Measurements from ENCODE around the gene PHLDA2.

Gene PHLDA2

GRCh38 chr11:2888266-2888968 is 40.8 kb downstream of the PHLDA2 start (continued):
- TF ChIP-seq, protein P1, sequence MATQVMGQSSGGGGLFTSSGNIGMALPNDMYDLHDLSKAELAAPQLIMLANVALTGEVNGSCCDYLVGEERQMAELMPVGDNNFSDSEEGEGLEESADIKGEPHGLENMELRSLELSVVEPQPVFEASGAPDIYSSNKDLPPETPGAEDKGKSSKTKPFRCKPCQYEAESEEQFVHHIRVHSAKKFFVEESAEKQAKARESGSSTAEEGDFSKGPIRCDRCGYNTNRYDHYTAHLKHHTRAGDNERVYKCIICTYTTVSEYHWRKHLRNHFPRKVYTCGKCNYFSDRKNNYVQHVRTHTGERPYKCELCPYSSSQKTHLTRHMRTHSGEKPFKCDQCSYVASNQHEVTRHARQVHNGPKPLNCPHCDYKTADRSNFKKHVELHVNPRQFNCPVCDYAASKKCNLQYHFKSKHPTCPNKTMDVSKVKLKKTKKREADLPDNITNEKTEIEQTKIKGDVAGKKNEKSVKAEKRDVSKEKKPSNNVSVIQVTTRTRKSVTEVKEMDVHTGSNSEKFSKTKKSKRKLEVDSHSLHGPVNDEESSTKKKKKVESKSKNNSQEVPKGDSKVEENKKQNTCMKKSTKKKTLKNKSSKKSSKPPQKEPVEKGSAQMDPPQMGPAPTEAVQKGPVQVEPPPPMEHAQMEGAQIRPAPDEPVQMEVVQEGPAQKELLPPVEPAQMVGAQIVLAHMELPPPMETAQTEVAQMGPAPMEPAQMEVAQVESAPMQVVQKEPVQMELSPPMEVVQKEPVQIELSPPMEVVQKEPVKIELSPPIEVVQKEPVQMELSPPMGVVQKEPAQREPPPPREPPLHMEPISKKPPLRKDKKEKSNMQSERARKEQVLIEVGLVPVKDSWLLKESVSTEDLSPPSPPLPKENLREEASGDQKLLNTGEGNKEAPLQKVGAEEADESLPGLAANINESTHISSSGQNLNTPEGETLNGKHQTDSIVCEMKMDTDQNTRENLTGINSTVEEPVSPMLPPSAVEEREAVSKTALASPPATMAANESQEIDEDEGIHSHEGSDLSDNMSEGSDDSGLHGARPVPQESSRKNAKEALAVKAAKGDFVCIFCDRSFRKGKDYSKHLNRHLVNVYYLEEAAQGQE (tag by site-specific recombination; IDR thresholded peaks at IDR 0.05) = no peak
- no peak for TF ChIP-seq ZNF169 (tag by site-specific recombination; IDR thresholded peaks at IDR 0.05)
- TF ChIP-seq ZNF580 (tag by site-specific recombination; IDR thresholded peaks at IDR 0.05) = no peak
- peak; percentile 69; the same call in 1 of the 2 replicates for TF ChIP-seq ZSCAN30 (tag by site-specific recombination; IDR thresholded peaks at IDR 0.05)
- TF ChIP-seq ZNF138 (tag by site-specific recombination; IDR thresholded peaks at IDR 0.05; ENCODE audit: borderline replicate concordance) = no peak
- no peak for TF ChIP-seq MYNN (tag by site-specific recombination; IDR thresholded peaks at IDR 0.05; ENCODE audit: borderline replicate concordance)
- no peak for TF ChIP-seq ZNF624 (tag by site-specific recombination; IDR thresholded peaks at IDR 0.05)
- TF ChIP-seq, protein P2, sequence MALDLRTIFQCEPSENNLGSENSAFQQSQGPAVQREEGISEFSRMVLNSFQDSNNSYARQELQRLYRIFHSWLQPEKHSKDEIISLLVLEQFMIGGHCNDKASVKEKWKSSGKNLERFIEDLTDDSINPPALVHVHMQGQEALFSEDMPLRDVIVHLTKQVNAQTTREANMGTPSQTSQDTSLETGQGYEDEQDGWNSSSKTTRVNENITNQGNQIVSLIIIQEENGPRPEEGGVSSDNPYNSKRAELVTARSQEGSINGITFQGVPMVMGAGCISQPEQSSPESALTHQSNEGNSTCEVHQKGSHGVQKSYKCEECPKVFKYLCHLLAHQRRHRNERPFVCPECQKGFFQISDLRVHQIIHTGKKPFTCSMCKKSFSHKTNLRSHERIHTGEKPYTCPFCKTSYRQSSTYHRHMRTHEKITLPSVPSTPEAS (tag by site-specific recombination; IDR thresholded peaks at IDR 0.05) = no peak
- TF ChIP-seq ZNF521 (tag by site-specific recombination; IDR thresholded peaks at IDR 0.05) = no peak
- TF ChIP-seq, protein P3, sequence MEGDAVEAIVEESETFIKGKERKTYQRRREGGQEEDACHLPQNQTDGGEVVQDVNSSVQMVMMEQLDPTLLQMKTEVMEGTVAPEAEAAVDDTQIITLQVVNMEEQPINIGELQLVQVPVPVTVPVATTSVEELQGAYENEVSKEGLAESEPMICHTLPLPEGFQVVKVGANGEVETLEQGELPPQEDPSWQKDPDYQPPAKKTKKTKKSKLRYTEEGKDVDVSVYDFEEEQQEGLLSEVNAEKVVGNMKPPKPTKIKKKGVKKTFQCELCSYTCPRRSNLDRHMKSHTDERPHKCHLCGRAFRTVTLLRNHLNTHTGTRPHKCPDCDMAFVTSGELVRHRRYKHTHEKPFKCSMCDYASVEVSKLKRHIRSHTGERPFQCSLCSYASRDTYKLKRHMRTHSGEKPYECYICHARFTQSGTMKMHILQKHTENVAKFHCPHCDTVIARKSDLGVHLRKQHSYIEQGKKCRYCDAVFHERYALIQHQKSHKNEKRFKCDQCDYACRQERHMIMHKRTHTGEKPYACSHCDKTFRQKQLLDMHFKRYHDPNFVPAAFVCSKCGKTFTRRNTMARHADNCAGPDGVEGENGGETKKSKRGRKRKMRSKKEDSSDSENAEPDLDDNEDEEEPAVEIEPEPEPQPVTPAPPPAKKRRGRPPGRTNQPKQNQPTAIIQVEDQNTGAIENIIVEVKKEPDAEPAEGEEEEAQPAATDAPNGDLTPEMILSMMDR (tag by site-specific recombination; IDR thresholded peaks at IDR 0.05) = peak; percentile 81
- TF ChIP-seq MEIS1 (CRISPR knock-in tag; IDR thresholded peaks at IDR 0.05; ENCODE audit: borderline replicate concordance) = no peak
- TF ChIP-seq ZBTB8A (tag by site-specific recombination; IDR thresholded peaks at IDR 0.05) = 0 out of 2 replicates have a peak, but pooled peaks have one; percentile 13
- no peak for TF ChIP-seq ZEB2 (tag by site-specific recombination; IDR thresholded peaks at IDR 0.05)
- TF ChIP-seq ZNF398 (tag by site-specific recombination; IDR thresholded peaks at IDR 0.05) = no peak
- TF ChIP-seq ZNF555 (tag by site-specific recombination; conservative IDR thresholded peaks at IDR 0.05) = no peak
- peak; percentile 55 for TF ChIP-seq ZFHX2 (tag by site-specific recombination; conservative IDR thresholded peaks at IDR 0.05)
- no peak for TF ChIP-seq ZNF426 (tag by site-specific recombination; IDR thresholded peaks at IDR 0.05)
